Common myeloid progenitor, CD34-positive (primary cell): ENCODE measurements around the gene AIF1.
A peak's percentile ranks its signal among the peaks of the same experiment; 100 is the strongest.

Source experiments
- CTCF ChIA-PET: fragments of 350-600 bp; sonication (Branson Sonifier 250); formaldehyde crosslinking; loops from one replicate; lab custom pipeline; 2021; ENCODE audit warnings: antibody characterized with exemption; lab: Charles Lee
- POLR2A ChIA-PET: fragments of 350-600 bp; sonication (Branson Sonifier 250); formaldehyde crosslinking; loops from one replicate; lab custom pipeline; 2021; ENCODE audit warnings: antibody characterized with exemption; lab: Charles Lee
- DNase-seq, 3 donors: peaks; one replicate each; pipeline versions ENCODE4 v3.0.0 to v3.0.0-alpha.2; 2013
- H3K27ac ChIP-seq, 2 experiments: 1 replicate in 1 of 2; 2 replicates in 1 of 2; pipeline ENCODE4 v1.7.0; 2013; ENCODE audit warnings: inconsistent platforms in 2 of 2, low read length in 2 of 2, mild to moderate bottlenecking in 2 of 2, low read depth in 1 of 2, moderate library complexity in 1 of 2; ENCODE audit not compliant: severe bottlenecking in 2 of 2, insufficient read depth in 1 of 2, poor library complexity in 1 of 2
- H3K27me3 ChIP-seq, 5 experiments: replicated peaks in 2 of 5; 1 replicate in 3 of 5; 2 replicates in 2 of 5; pipeline versions ENCODE4 v1.6.1 to v1.7.0; 2013; ENCODE audit warnings: low read length in 4 of 5, mild to moderate bottlenecking in 2 of 5, moderate library complexity in 2 of 5, inconsistent platforms in 1 of 5; ENCODE audit not compliant: insufficient read depth in 5 of 5, control insufficient read depth in 4 of 5
- H3K36me3 ChIP-seq, 4 experiments: 1 replicate in 2 of 4; 2 replicates in 2 of 4; pipeline versions ENCODE4 v1.6.1 to v1.7.0; 2013; ENCODE audit warnings: low read length in 3 of 4, control low read depth in 1 of 4, mild to moderate bottlenecking in 1 of 4; ENCODE audit not compliant: control insufficient read depth in 4 of 4, insufficient read depth in 4 of 4
- H3K4me1 ChIP-seq, 4 experiments: 1 replicate in 3 of 4; 2 replicates in 1 of 4; pipeline versions ENCODE4 v1.6.1 to v1.7.1; 2013; ENCODE audit warnings: low read length in 3 of 4, mild to moderate bottlenecking in 3 of 4, control low read depth in 1 of 4, inconsistent platforms in 1 of 4, moderate library complexity in 1 of 4; ENCODE audit not compliant: control insufficient read depth in 4 of 4, insufficient read depth in 4 of 4; ENCODE audit errors: control extremely low read depth in 1 of 4
- H3K4me3 ChIP-seq, 7 experiments: 1 replicate in 4 of 7; 2 replicates in 3 of 7; pipeline versions ENCODE4 v1.5.1 to v1.7.0; 2013; ENCODE audit warnings: mild to moderate bottlenecking in 7 of 7, low read length in 6 of 7, moderate library complexity in 6 of 7, inconsistent platforms in 2 of 7, low read depth in 2 of 7, control low read depth in 1 of 7; ENCODE audit not compliant: insufficient read depth in 4 of 7, control insufficient read depth in 1 of 7; ENCODE audit errors: extremely low read depth in 1 of 7
- H3K9me3 ChIP-seq, 5 experiments: 1 replicate in 4 of 5; 2 replicates in 1 of 5; pipeline versions ENCODE4 v1.6.1 to v1.7.1; 2013; ENCODE audit warnings: low read length in 4 of 5, mild to moderate bottlenecking in 2 of 5, inconsistent platforms in 1 of 5, low read depth in 1 of 5, moderate library complexity in 1 of 5; ENCODE audit not compliant: control insufficient read depth in 4 of 5, insufficient read depth in 2 of 5; ENCODE audit errors: control extremely low read depth in 1 of 5
- WGBS: methylation state at CpG from one replicate; pipeline ENCODE4 v1.1.5; 2013; ENCODE audit not compliant: insufficient coverage; 5-methylcytosine and 5-hydroxymethylcytosine counted together

AIF1 gene

DNA sequence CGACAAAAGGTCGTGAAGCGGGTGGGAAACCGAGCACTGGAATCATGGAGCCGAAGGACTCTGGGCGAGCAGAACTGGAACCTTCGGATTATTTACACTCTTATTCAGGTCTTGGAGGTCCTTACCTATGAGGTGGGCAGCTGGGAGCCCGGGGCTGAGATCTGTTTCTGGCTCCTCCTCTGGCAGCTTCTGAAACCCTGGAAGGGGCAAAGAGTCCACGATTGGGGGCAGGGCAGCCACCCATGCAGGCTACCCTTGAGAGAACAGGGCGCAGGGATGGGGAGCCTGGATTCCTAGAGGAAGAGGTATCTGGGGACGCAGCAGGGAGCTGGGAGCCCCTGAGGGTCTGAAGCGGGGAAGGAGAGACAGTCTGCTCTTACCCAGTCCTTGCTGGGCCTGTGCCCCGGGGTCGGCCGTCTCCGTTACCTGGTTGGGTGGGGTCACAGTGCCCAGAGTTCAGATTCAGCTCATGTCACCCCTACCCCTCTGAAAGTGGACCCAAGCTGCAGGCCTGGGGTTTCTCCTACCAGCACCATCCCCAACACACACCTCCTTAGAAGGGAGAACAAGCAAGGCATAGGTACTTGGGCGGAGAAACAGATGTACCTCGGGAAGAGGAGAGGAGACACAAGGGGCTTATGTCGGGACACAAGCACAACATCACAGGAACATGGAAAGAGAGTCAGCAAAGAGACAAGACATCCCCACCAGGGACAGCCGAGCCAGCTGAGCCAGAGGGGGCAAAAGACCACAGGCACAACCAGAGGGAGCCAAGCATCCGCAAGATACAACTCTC lies 33.4 kb upstream of the AIF1 start:
- 4% methylated on average over 16 of the region's 21 CpGs for WGBS
- no peak for DNase-seq
- H3K27ac ChIP-seq: peak overlapping the region; percentile 46 to 83
- H3K36me3 ChIP-seq: no peaks in the 10 kb centered on the region
- no peaks in the 10 kb centered on the region for H3K9me3 ChIP-seq
- POLR2A ChIA-PET: interaction anchor here (0.8 to 2.4 kb wide), 11 partner anchors 12 to 35 kb away, joined by 3 to 8 read pairs (median 4); partner anchors contain the start of gene NFKBIL1
- H3K27me3 ChIP-seq: no peaks in the 10 kb centered on the region
- peak overlapping the region; percentile 85 to 96 (median 91) for H3K4me3 ChIP-seq
- H3K4me1 ChIP-seq: peaks cover 13 to 71% (median 59%) of the 10 kb centered on the region in 4 experiments
- CTCF ChIA-PET: interaction anchor here (0.7 to 19.6 kb wide), 7 partner anchors 14 to 70 kb away, joined by 3 to 605 read pairs (median 6); partner anchors contain the start of genes ATP6V1G2, BAG6, DDX39B and LTA

- Histone ChIP-seq H3K9me3 (no peaks in the 10 kb centered on the region), H3K4me3 (peak within 1 kb of the TSS; percentile 85 to 96 (median 91)), H3K36me3 (no peaks in the 10 kb centered on the region), H3K27ac (peak within 1 kb of the TSS; percentile 46 to 83), H3K4me1 (peaks cover 17 to 71% (median 62%) of the 10 kb centered on the region in 4 experiments), H3K27me3 (no peaks in the 10 kb centered on the region)
- POLR2A ChIA-PET: interaction anchor here (0.6 to 2.3 kb wide), 8 partner anchors 11 to 564 kb away, joined by 3 to 7 read pairs (median 4); partner anchors contain the start of gene NFKBIL1
- CTCF ChIA-PET: interaction anchor here (0.7 to 19.6 kb wide), 7 partner anchors 7 to 70 kb away, joined by 3 to 605 read pairs (median 76); partner anchors contain the start of genes ATP6V1G2, BAG6, DDX39B and LTA
- 0% methylated on average over 2 of the region's 3 CpGs for WGBS
- peak in 1 of 3 donors; percentile 31 for DNase-seq
These were observed 32.8 kb upstream of the AIF1 start, which contains the start of gene LTB for GRCh38 chr6:31582230-31582643. LTB (minus strand) TSS chr6:31582424; CDS start chr6:31582417, 7 bp downstream.

DNA sequence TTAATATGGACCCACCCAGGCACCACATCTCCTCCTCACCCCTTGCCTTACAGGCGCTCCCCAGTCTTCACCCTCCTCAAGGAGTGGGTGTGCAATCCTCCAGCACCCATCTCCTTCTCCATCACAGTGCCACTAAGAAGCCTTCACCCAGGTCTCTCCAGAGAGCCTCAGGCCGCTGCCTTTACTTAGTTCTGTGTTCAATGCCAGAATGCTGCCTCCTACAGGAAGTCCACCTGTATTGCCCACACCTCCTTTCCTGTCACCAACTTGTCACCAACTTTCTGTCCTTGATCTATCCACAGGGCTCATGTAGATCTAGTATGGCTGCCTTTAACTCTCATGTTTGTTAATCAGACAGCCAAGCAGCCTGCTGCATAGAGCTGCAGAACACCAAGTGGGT lies 29.5 kb upstream of the AIF1 start:
- H3K36me3 ChIP-seq: peaks cover 0 to 16% (median 0%) of the 10 kb centered on the region in 4 experiments
- H3K27me3 ChIP-seq: no peaks in the 10 kb centered on the region
- H3K4me1 ChIP-seq: peaks cover 21 to 93% (median 81%) of the 10 kb centered on the region in 4 experiments
- peak overlapping the region in 3 of 7 experiments; percentile 35 to 76 (median 51) for H3K4me3 ChIP-seq
- peak in 2 of 3 donors; percentile 31 to 48 for DNase-seq
- H3K9me3 ChIP-seq: no peaks in the 10 kb centered on the region
- CTCF ChIA-PET: interaction anchor here (1.2 to 19.6 kb wide), 6 partner anchors 10 to 36 kb away, joined by 4 to 605 read pairs (median 108); partner anchors contain the start of genes AIF1, ATP6V1G2, DDX39B and LTA
- POLR2A ChIA-PET: interaction anchor here (2.3 kb wide), 1 partner anchor 26 kb away, joined by 13 read pairs; no protein-coding TSS in a partner anchor
- 100% methylated on average over 2 of the region's 2 CpGs for WGBS
- peak overlapping the region in 1 of 2 experiments; percentile 76 for H3K27ac ChIP-seq

DNA sequence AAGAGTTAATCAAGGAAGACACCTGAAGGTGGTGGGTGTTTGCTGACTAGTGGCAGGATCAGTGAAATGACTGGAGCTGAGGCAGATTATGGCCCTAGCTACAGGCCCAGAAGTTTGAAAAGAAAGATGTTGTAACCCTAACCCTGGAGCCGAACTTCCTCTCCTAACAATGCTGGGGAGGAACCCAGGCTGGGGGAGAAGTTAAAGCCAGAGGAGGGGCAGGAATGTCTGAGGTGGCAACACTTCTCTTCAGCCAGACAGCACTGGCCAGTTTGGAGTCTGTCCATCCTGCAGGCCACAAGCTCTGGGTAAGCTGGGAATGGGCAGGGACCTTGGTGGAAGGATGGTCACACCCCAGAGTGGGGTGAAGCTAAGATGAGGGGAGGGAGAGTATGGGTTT lies 29.0 kb upstream of the AIF1 start, which contains the start of gene LST1:
Gene LST1 (plus strand): TSS at position 270 of the 400 bp plus-strand sequence. CDS start 1,023 bp downstream, outside the sequence.
- Histone ChIP-seq H3K27ac (peak within 1 kb of the TSS; percentile 54 to 76), H3K4me3 (peak within 1 kb of the TSS in 6 of 7 experiments; percentile 8 to 76 (median 58)), H3K36me3 (peaks cover 0 to 16% (median 0%) of the 10 kb centered on the region in 4 experiments), H3K27me3 (no peaks in the 10 kb centered on the region), H3K4me1 (peaks cover 21 to 88% (median 78%) of the 10 kb centered on the region in 4 experiments), H3K9me3 (no peaks in the 10 kb centered on the region)
- peak in 2 of 3 donors; percentile 65 to 72 for DNase-seq
- ChIA-PET CTCF (interaction anchor here (1.2 to 19.6 kb wide), 5 partner anchors 10 to 36 kb away, joined by 4 to 605 read pairs (median 76); partner anchors contain the start of genes AIF1, ATP6V1G2, DDX39B and NCR3), POLR2A (interaction anchor here (0.6 to 2.3 kb wide), 5 partner anchors 10 to 38 kb away, joined by 4 to 13 read pairs (median 5); partner anchors contain the start of gene NFKBIL1)
- 0% methylated on average over 1 of the region's 1 CpG for WGBS

DNA sequence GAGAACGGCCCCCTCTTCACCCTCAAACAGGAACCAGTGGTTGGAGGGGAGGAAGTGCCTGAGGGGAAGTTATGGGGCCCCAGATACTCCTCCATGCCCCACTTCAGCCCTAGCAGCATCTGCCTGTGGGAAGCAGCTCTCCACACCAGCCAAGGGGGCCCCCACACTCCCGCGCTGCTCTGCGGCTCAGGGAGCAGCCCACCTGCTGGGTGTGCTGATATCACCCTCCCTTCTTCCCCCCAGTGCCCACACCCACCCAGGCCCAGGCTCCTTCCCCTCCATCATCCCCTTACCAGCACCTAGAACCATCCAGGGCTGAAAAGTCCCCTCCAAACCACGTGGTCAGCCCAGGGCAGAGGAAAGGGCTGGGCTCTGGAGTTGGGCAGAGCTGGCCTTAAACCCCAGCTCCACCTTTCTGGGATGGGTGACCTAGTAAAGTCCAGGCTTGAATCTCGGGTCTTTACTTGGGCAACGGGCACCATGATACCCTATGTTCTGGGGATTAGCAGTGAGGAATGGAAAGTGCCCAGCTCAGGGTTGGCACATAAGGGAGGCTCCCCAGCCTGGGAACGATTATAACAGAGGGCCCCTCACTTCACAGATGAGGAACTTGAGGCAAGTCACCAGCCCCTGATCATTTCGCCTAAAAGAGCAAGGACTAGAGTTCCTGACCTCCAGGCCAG lies 28.3 kb upstream of the AIF1 start:
- H3K27ac ChIP-seq: peak overlapping the region; percentile 54 to 76
- CTCF ChIA-PET: interaction anchor here (0.6 to 19.6 kb wide), 7 partner anchors 11 to 1275 kb away, joined by 3 to 605 read pairs (median 5); partner anchors contain the start of genes AIF1, ATP6V1G2, DDX39B and NCR3
- DNase-seq: peak; percentile 88 to 99 (median 98)
- H3K27me3 ChIP-seq: no peaks in the 10 kb centered on the region
- H3K36me3 ChIP-seq: peaks cover 0 to 16% (median 0%) of the 10 kb centered on the region in 4 experiments
- no peaks in the 10 kb centered on the region for H3K9me3 ChIP-seq
- H3K4me3 ChIP-seq: peak overlapping the region in 6 of 7 experiments; percentile 7 to 76 (median 58)
- 8% methylated on average over 5 of the region's 9 CpGs for WGBS
- POLR2A ChIA-PET: interaction anchor here (0.6 to 2.3 kb wide), 5 partner anchors 10 to 39 kb away, joined by 4 to 13 read pairs (median 5); partner anchors contain the start of gene NFKBIL1
- H3K4me1 ChIP-seq: peaks cover 21 to 81% (median 71%) of the 10 kb centered on the region in 4 experiments
